Melanocyte of skin (primary cell): ENCODE results near the gene NAALAD2. TPM values are rescaled to one million over a fixed set of nuclear protein-coding genes. Genes with fewer than 3 reads are reported as not detected.

Experiments
- small RNA-seq, 2 donors: library from RNA; depleted of rRNA; stranded (forward); fragments of <200 nt; gene quantifications; one replicate each; pipeline ENCODE3, GENCODE V24; 2012
- total RNA-seq, 2 donors: library from RNA; depleted of rRNA; stranded (reverse); fragments of >200 nt; gene quantifications; 2 replicates each; pipeline ENCODE4 v1.2.3, GENCODE V29; 2012

Gene NAALAD2
- total RNA-seq = 1 to 10 TPM in 1 of 2 donors, under 1 TPM in 1; 0.67 to 2.4 TPM

GRCh38 chr11:90134478-90135003 is at the start of gene NAALAD2:
TSS of gene NAALAD2 (plus strand) at chr11:90134663. CDS start at chr11:90134759, 96 bp downstream.

GRCh38 chr11:90085650-90086049 is 48.8 kb upstream of the NAALAD2 start, which contains the start of gene UBTFL1:
TSS of gene UBTFL1 (plus strand) at chr11:90085950. CDS start at chr11:90085950, 0 bp downstream.

DNA sequence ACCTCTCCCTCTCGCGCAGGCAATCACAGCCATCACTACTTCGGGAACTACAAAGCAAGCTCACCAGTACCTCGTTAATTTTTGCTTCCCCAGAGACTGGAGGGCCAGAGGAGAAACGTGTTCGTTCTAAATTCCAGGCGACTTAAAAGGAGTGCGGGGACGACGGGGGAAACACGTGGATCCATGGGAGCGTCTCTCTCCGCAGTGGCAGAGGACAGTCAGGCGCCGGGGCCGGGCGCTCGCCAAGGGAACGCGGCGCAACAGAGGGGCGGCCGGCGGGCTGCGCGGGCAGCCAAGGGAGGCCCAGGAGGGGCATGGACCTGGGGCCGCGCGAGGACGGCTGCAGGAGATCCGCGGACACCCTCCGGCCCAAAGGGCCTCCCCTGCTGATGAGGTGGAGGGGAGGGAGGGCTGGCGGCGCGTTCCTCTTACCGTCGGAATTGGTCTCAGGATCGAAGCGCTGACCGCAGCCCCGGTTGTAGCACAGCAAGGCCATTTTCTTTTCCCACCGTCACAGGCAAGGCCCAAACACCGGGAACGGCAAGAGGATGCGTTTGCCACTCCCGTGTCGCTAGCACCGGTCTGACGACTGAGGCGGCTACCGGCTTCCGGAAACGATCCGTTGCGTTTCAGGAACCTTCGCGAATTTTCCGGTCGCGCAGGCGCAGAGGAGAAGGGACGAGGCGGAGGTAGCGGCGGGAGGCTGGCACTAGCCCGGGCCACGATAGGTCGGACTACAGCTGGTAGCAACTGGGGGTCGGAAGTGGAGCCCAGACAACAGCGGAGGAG is 88.2 kb downstream of the NAALAD2 start, which contains the start of gene CHORDC1:
CHORDC1 (minus strand) TSS at position 591 of the 789 bp plus-strand sequence; CDS start at position 496, 95 bp downstream.

Small RNAs within 50 kb of the gene (small RNA-seq; reads per million reads assigned to genes)
- 0 reads per million in 2 donors for gene RF00275

Other genes starting within 250 kb of the NAALAD2 start
- gene TRIM49D1, start 212.4 kb upstream of the NAALAD2 start, total RNA-seq = not detected
- gene TRIM49D2, start 210.6 kb upstream of the NAALAD2 start, total RNA-seq = not detected
- gene TRIM64, start 168.6 kb upstream of the NAALAD2 start, total RNA-seq = not detected
- not detected for gene TRIM49C, start 103.6 kb upstream of the NAALAD2 start, total RNA-seq
- not detected for gene UBTFL1, start 48.7 kb upstream of the NAALAD2 start, total RNA-seq
- 10 to 100 TPM; 30.3 to 50.0 TPM for gene CHORDC1, start 88.4 kb downstream of the NAALAD2 start, total RNA-seq